Activated CD4-positive, alpha-beta T cell treated with anti-CD3 and anti-CD28 coated beads, Interleukin-2, Interleukin-6, amounts not matched to agents 100 ng/mL and 50 ng/mL, durations not matched to agents 16 hours and 8 hours (primary cell): Measurements from ENCODE around the gene TRAPPC2L.

Experiments used
- DNase-seq: peaks from one replicate; pipeline ENCODE4 v3.0.0-alpha.2; 2020

Gene TRAPPC2L

GRCh38 chr16:88911946-88912310, 55.0 kb downstream of the TRAPPC2L start:
- DNase-seq: no peak
